Chondrocyte (in vitro differentiated cells): ENCODE results near the gene SPECC1L. TPM values are rescaled to one million over a fixed set of nuclear protein-coding genes. Genes with fewer than 3 reads are reported as not detected.

Source experiments
- DNase-seq: peaks from one replicate; pipeline ENCODE4 v3.0.0; 2021; ENCODE audit warnings: mixed read lengths, low spot score
- H3K27ac Mint-ChIP-seq: one replicate; pipeline ENCODE4 v1.8.0; 2021; ENCODE audit warnings: mild to moderate bottlenecking, moderate library complexity, mixed read lengths; ENCODE audit not compliant: unreplicated experiment
- H3K27me3 Mint-ChIP-seq: 2 replicates; pipeline ENCODE4 v1.8.0; 2021; ENCODE audit warnings: low read depth, mixed read lengths
- H3K36me3 Mint-ChIP-seq: 2 replicates; pipeline ENCODE4 v1.8.0; 2021; ENCODE audit warnings: low read depth, mixed read lengths
- H3K4me1 Mint-ChIP-seq: 2 replicates; pipeline ENCODE4 v1.8.0; 2021; ENCODE audit warnings: low read depth, mild to moderate bottlenecking, mixed read lengths
- H3K4me3 Mint-ChIP-seq: one replicate; pipeline ENCODE4 v1.8.0; 2021; ENCODE audit warnings: mild to moderate bottlenecking, moderate library complexity, mixed read lengths; ENCODE audit not compliant: unreplicated experiment
- H3K9me3 Mint-ChIP-seq: 2 replicates; pipeline ENCODE4 v1.8.0; 2021; ENCODE audit warnings: low read depth, mixed read lengths
- CTCF ChIP-seq: fragments of 200-600 bp; sonication (generic); IDR thresholded peaks from 2 replicates; pipeline ENCODE4 v1.5.0; 2021; ENCODE audit warnings: antibody characterized with exemption, mild to moderate bottlenecking, moderate library complexity
- total RNA-seq: library from RNA; stranded (reverse); gene quantifications from 3 replicates; pipeline ENCODE4 v1.2.1, GENCODE V29; 2021

SPECC1L gene
- total RNA-seq, 1 donor from 2014 or later, result 91.3 TPM

DNA sequence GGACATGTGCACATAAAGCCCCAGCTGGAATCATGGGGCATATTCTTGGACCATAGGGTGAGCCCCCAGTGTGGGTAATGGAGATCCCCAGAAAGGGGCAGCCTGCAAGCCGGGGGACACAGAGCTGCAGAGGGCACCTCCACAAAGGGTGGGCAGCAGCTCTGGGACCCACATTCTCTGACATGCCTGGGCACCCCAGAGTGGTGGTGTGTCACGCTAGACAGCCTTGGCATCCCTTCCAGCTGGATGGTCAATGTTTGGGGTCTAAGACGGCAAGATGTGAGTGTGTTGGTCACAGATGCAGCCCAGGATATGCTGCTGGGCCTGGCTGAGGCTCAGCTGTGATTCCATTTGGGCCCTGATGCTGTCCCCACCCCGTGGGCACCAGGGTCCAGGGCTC lies 166.5 kb downstream of the SPECC1L start:
- DNase-seq, result peak; percentile 57
- no peak overlapping the region for H3K4me3 Mint-ChIP-seq
- TF ChIP-seq CTCF, result no peak
- no peaks in the 10 kb centered on the region for H3K9me3 Mint-ChIP-seq
- H3K36me3 Mint-ChIP-seq, result peaks cover 2% of the 10 kb centered on the region
- peaks cover 33% of the 10 kb centered on the region for H3K4me1 Mint-ChIP-seq
- no peaks in the 10 kb centered on the region for H3K27me3 Mint-ChIP-seq
- H3K27ac Mint-ChIP-seq, result peak overlapping the region; percentile 61

GRCh38 chr22:24437741-24438328 lies 167.2 kb downstream of the SPECC1L start:
- no peaks in the 10 kb centered on the region for H3K27me3 Mint-ChIP-seq
- no peak overlapping the region for H3K27ac Mint-ChIP-seq
- no peak overlapping the region for H3K4me3 Mint-ChIP-seq
- TF ChIP-seq CTCF, result peak; percentile 58
- peak; percentile 26 for DNase-seq
- peaks cover 2% of the 10 kb centered on the region for H3K36me3 Mint-ChIP-seq
- H3K9me3 Mint-ChIP-seq, result no peaks in the 10 kb centered on the region
- H3K4me1 Mint-ChIP-seq, result peaks cover 26% of the 10 kb centered on the region

DNA sequence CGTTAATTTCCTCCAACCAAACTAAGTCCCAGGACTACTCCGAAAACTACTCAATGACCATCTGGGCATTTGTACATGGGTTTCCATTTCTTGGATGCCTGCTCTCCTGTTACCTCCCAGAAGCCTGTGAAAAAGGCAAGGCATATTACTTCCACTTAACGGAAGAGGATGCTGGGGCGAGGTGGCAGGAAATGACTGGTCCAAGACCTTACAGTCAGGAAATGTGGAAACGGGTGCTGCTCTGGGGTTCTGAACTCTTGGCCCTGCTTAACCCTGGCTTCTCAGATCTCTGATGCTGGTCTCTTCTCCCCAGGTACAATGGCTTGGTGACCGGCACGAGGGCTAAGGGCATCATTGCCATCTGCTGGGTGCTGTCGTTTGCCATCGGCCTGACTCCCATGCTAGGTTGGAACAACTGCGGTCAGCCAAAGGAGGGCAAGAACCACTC lies 169.7 kb downstream of the SPECC1L start:
- no peaks in the 10 kb centered on the region for H3K9me3 Mint-ChIP-seq
- TF ChIP-seq CTCF, result no peak

GRCh38 chr22:24440718-24441405 lies 170.2 kb downstream of the SPECC1L start:
- Mint-ChIP-seq H3K4me1 (peaks cover 17% of the 10 kb centered on the region), H3K27me3 (no peaks in the 10 kb centered on the region), H3K27ac (no peak overlapping the region), H3K9me3 (no peaks in the 10 kb centered on the region), H3K36me3 (peaks cover 2% of the 10 kb centered on the region), H3K4me3 (no peak overlapping the region)
- DNase-seq, result peak; percentile 83
- no peak for TF ChIP-seq CTCF

More for the DNA sequence above, 169.7 kb downstream of the SPECC1L start:
- Mint-ChIP-seq H3K36me3 (peaks cover 2% of the 10 kb centered on the region), H3K4me1 (peaks cover 13% of the 10 kb centered on the region), H3K27me3 (no peaks in the 10 kb centered on the region), H3K4me3 (no peak overlapping the region), H3K27ac (no peak overlapping the region)
- DNase-seq, result peak; percentile 65

GRCh38 chr22:24441406-24442351 lies 171.0 kb downstream of the SPECC1L start:
- no peak overlapping the region for H3K4me3 Mint-ChIP-seq
- peaks cover 2% of the 10 kb centered on the region for H3K36me3 Mint-ChIP-seq
- no peak for TF ChIP-seq CTCF
- H3K27ac Mint-ChIP-seq, result no peak overlapping the region
- H3K4me1 Mint-ChIP-seq, result peaks cover 17% of the 10 kb centered on the region
- no peaks in the 10 kb centered on the region for H3K27me3 Mint-ChIP-seq
- H3K9me3 Mint-ChIP-seq, result no peaks in the 10 kb centered on the region
- peak; percentile 59 for DNase-seq
